Dermis blood vessel endothelial cell (primary cell): ENCODE data around the gene ILRUN. TPM values are rescaled to one million over a fixed set of nuclear protein-coding genes. Genes with fewer than 3 reads are reported as not detected.
A peak's percentile ranks its signal among the peaks of the same experiment; 100 is the strongest.
"Not testable (repeated sequence)": the region's sequence is repeated elsewhere in the genome, so short reads cannot be mapped to it uniquely, and the experiment has no call there.

ENCODE experiments used
- DNase-seq: peaks from one replicate; pipeline ENCODE4 v3.0.0; 2010
- total RNA-seq: library from RNA; depleted of rRNA; stranded (reverse); fragments of >200 nt; gene quantifications from 2 replicates; pipeline ENCODE4 v1.2.3, GENCODE V29; 2014

Gene ILRUN
- total RNA-seq: 50.9 and 62.0 TPM in 2 replicates

DNA sequence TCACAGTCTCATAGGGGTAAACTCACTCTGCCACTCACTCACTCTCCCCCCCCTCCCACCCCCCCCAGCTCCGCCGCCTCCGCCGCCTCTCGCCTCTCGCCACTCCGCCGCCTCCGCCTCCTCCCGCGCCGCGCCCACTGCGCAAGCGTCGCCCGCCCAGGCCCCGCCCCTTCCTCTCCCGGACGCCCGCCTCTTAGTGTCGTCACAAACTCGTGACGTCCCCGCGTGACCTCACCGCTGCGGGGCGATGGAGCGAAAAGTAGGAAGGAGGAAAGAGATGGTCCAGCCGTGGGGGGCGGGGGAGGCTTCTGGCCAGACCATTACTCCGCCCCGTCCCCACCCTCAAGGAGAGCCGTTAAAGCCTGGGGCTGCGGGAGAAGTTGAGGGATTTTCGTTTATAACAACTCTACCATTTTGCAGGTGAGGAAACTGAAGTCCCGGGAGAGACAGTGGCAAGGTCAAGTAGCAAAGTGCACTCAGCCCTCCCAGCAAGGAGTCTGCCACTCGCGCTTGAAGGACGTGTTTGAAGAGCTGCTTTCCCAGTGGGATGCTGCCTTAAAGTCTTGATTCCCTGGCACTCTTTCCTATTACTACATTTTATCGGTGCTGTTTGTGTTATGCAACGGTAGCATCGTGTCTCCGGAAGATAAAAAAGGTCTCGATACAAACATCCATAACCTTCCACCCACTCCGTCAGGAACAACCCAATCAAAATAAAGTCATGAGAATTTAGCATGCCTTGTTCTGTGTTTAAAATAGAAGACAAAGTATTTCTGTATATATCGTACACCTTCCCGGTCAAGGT lies at the start of gene ILRUN:
Gene ILRUN, minus strand, starts transcription at position 29 of the 805 bp plus-strand sequence. CDS start 164 bp downstream, outside the sequence.
- DNase-seq: peak; percentile 96

DNA sequence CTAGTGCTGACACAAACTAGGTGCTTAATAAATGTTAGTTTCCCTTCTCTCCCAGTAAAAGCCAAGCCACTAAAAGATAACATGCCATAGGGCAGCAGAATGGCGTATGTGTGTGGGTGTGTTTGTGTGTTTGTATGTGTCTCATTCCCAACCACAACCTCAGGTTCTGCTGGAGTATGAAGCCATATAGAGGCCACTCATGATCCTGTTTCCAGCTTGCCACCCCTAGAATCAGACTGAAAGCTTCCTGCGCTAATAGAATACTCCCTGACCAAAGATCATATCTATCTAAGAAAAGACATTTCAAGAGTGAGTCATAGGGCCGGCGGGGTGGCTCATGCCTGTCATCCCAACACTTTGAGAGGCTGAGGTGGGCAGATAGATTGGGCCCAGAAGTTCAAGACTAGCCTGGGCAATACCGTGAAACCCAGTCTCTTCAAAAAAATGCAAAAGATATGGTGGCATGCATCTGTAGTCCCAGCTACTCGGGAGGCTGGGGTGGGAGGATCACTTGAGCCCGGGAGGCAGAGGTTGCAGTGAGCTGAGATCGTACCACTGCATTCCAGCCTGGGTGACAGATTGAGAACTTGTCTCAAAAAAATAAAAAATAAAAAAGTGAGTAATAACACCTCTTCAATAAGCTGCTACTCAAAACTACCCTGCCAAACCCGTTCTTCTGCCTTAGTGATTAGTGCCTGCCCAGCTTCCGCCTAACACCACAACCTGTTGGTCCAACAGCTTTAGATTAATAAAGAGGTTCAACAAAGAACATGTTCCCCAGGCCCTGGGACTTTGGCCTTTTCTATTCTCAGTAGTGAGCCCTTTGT lies 48.9 kb upstream of the ILRUN start:
- no peak for DNase-seq

DNA sequence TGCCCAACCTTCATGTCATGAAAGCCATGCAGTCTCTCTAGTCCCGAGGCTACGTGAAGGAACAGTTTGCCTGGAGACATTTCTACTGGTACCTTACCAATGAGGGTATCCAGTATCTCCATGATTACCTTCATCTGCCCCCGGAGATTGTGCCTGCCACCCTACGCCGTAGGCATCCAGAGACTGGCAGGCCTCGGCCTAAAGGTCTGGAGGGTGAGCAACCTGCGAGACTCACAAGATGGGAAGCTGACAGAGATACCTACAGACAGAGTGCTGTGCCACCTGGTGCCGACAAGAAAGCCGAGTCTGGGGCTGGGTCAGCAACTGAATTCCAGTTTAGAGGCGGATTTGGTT lies 47.7 kb upstream of the ILRUN start:
- DNase-seq: not testable (repeated sequence)

DNA sequence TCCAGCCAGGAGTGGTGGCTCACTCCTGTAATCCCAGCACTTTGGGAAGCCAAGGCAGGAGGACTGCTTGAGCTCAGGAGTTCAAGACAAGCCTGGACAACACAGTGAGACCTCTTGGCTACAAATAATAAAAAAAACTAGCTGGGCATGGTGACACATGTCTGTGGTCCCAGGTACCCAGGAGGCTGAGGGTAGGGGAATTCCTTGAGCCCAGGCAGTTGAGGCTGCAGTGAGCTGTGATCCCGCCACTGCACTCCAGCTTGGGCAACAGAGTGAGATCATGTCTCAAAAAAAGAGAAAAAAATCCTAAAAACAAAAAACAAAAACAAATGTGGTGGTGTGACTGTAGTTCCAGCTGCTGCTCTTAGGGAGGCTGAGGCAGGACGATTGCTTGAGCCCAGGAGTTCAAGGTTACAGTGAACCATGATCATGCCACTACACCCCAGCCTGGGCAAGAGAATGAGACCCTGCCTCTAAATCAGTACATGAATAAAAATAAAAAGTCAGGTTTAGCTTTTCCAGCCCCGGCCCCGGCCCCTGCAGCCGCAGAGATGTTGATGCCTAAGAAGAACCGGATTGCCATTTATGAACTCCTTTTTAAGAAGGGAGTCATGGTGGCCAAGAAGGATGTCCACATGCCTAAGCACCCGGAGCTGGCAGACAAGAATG lies 47.2 kb upstream of the ILRUN start:
- DNase-seq: no peak

DNA sequence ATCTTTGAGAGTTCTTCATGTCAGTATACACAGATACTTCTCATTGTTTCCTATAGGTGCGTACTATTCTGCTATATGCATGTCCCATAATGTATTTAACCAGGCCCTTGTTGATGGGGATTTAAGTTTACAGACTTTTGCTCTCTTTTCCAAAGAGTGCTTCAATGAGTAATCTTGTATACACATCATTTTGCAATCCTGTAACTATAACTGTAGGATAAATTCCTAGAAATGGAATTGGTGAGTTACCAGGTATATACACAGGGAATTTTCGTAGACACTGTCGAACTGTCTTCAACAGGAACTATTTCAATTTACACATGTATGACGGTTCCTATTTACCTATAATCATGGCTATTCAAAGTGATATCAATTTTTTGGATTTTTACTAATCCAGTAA lies 45.5 kb upstream of the ILRUN start:
- no peak for DNase-seq

DNA sequence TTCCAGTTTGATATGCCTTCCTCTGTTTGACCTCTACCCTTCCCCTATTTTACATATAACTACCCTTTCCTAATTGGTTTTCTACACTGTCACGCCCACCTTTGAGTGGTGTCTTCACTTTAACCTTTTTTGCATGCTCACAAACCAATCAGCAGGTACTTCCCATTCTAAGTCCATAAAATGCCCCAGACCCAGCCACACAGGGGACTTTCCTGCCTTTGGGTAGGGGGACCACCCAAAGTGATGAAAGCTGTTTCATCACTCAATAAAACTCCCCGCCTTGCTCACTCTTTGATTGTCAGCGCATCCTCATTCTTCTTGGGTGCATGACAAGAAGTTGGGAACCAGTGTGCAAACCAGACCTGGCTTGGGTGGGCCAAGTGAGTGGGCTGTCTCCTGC lies 40.3 kb upstream of the ILRUN start:
- no peak for DNase-seq

DNA sequence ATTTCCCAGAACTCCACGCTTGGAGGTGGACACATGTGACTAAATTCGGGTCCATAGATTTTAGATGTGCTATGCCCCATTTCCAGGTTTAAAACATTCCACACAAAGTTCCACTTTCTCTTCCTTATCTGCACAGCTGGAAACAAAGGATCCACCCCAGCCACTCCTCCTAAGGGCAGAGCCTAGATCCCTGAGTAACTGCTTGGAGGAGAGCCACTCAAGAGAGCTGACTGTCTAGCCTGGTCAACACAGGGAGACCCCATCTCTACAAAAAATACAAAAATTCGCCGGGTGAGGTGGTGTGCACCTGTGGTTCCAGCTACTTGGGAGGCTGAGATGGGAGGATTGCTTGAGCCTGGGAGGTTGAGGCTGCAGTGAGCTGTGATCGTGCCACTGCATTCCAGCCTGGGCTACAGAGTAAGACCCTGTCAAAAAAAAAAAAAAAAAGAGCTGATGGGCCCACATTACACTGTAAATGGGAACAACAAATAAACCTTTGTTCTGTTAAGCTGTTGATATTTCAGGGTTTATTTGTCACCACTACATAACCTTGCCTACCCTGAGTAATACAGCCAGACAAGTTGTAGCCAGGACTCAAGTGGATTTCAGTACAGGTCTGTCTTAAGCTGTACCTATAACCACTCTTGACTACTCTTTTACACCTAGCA lies 35.0 kb upstream of the ILRUN start:
- no peak for DNase-seq

DNA sequence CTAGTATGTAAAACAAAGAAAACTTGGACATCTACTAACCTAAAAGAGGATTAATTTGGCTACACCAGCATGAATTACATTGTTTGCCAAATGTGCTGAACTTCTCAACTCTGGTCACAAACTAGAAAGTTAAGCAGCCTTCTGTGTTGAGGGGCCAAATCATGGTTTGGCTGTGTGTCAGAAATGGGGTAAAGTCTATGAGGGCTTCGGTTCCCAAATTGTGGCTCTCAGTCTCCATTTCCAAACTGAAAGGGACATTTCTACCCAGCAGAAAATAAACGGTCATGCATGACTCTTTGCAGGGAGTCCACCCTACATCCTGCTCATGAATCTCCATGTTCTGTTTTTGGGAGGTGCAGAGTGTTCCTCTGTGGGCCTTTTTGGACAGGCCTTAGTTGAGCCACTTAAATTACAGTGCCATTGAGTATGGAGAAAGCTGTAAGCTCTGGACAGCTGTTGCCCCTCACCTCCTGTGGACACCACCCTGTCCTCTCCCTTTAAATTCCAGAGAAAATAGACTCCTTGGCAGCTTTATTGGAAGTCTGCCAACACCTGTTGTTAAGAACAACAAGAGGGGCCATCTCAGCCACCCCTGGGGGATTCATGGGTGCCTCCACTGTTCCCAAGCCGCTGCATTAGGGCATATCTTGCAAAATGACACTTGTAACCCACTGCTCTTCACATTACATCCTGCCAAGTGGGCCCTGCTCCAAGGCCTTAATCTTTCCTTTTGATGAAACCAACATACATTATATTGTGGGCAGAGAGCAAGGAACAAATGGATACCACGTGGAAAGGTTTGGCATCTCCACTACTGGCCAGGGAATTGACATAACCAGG lies 33.3 kb upstream of the ILRUN start:
- no peak for DNase-seq

DNA sequence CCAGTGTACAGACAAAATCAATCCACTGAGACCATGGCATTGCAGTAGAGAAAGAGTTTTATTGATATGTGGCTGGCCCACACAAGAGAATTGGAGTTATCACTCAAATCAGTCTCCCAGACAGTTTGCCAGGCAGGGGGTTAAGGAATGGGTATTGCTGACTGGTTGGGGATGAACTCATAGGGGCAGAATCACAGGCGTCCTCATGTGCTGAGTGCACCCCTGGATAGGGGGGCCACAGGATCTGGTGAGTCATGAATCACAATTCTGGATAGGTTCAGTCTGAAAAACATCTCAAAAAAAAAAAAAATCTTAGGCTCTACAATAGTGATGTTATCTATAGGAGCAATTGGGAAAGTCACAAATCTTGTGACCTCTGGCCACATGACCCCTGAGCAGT lies 29.5 kb upstream of the ILRUN start:
- no peak for DNase-seq

DNA sequence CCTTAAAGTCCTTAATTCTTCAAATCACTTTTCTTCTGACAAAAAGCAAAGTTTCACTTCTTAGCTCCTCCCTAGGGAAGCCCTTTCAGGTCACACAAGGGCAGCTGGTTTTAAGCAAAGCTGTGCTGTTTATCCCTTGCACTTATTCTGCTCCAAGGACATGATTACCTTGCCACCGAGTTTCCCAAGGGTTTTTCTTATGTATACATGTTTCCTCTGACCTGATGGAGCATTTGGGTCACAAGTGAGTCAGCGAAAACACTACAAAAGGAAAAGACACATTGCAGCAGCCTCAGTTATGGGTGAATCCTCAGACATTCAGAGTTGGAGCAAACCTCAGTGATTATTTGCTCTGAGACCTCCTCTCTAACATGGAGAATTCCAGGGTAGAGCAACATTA lies 26.6 kb upstream of the ILRUN start:
- DNase-seq: peak; percentile 4

DNA sequence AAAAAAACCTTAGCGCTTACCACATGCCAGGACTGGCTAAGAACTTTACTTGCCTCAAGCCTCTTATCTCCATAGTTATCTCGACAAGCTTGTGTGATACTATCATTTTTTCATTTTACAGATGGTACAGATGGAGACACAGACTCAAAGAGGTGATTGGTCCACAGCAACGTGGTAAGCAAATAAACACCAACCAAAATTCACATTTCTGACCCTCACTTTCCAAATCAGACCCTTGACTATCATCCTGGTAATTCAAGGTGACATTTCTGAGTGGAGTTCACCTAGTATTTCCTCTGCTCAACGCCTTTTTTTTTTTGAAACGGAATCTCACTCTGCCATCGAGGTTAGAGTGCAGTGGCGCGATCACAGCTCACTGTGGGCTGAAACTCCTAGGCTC lies 25.9 kb upstream of the ILRUN start:
- no peak for DNase-seq

DNA sequence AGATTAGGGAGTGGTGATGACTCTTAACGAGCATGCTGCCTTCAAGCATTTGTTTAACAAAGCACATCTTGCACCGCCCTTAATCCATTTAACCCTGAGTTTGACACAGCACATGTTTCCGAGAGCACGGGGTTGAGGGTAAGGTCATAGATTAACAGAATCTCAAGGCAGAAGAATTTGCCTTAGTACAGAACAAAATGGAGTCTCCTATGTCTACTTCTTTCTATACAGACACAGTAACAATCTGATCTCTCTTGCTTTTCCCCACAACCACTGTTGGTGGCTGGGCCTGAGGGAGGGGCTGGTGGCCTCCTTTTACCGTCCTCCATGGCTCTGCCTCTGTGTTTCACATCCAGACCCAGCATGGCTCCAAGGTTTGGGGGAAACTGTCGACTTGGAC lies 23.6 kb upstream of the ILRUN start:
- not testable (repeated sequence) for DNase-seq

DNA sequence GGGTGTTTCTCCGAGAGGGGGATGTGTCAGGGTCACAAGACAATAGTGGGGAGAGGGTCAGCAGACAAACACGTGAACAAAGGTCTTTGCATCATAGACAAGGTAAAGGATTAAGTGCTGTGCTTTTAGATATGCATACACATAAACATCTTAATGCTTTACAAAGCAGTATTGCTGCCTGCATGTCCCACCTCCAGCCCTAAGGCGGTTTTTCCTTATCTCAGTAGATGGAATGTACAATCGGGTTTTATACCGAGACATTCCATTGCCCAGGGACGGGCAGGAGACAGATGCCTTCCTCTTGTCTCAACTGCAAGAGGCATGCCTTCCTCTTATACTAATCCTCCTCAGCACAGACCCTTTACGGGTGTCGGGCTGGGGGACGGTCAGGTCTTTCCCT lies 23.1 kb upstream of the ILRUN start:
- not testable (repeated sequence) for DNase-seq

DNA sequence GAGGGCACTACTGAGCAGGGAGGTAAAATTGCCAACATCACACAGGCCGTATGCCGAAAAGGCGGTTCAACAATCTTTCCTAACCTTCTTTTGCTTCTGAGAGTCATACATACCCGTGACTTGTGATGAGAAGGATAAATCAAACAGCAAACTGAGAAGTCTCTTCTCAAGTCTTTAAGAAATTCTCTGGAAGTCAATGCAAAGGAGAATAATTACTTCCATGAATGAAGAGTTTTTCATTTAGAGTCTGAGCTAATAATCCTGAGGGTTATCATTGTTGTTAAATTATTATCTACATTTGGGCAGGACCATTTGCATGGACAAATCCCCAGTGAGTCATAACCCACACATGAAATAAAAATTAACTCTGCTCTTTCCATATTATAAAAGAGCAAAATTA lies 22.4 kb upstream of the ILRUN start:
- DNase-seq: no peak

DNA sequence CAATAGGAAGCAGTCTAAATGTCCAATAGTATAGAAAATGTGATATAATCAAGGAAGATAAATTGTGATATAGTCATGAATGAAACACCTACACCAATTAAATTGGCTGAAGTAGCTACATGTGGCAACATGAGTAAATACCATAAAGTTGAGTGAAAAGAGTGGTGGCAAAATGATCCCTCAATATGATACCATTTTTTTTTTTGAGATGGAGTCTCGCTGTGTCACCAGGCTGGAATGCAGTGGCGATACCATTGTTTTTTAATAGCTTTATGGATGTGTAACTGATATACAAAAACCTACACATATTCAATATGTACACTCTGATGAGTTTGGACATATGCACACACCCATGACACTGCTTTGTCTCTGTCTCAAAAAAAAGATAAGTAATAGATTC lies 20.9 kb upstream of the ILRUN start:
- no peak for DNase-seq

DNA sequence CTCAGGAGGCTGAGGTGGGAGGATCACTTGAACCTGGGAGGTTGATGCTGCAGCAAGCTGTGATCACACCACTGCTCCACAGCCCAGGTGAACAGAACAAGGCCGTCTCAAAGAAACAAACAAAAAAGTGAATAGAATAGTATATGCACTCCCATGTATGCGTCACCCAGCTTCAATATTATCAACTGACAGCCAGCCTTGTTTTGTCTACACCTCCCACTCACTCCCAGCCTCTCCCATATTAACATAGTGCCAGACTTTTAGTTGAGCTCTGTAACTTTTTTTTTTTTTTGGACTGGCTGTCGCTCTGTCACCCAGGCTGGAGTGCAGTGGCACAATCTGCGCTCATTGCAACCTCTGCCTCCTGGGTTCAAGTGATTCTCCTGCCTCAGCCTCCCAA lies 18.1 kb upstream of the ILRUN start:
- DNase-seq: no peak

DNA sequence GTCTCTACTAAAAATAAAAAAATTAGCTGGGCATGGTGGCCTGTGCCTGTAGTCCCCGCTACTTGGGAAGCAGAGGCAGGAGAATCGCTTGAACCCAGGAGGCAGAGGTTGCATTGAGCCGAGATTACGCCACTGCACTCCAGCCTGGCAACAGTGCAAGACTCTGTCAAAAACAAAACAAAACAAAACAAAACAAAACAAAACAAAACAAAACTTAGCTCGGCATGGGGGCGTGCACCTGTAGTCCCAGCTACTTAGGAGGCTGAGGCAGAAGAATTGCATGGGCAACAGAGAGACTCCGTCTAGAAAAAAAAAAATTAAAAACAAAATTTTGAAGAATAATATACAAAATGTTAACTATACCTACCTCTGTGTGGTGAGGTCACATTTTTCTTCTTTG lies 16.3 kb upstream of the ILRUN start:
- DNase-seq: not testable (repeated sequence)

DNA sequence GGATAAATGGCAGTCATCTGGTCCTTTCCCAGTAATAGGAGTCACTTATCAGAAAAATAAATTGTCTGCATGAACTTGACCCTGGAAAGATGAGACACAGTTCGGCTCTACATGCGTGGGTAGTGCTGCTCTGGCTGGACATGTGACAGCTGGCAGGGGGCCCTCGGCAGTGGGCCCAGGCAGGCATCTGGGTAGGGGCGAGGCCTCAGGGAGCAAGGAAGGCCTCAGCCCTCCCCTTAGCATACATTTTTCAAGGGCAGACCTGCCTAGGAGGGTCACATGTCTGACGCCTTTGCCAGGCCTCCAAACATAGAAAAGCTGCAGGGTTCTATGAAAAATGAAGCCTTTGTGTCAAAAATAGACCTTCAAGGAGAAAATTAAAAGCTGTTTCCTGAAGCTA lies 12.8 kb upstream of the ILRUN start:
- DNase-seq: peak; percentile 25

DNA sequence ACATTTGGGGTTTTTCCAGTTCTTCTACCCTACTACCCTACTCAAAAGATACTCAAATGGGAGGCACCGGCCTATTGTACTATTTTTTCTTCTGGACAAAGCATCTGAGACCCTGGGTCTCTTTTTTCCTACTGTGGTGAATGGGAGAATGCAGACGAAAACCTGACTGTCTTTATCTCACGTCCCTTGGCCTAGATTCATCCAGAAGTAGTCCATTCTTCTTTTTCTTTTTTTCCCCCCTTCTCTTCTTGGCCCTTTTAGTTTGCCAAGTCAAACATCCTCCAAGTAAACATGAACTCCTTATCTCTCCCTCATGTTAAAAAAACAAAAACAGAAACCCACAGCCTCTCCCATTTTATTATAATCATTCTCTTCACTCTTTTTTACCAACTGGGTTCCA lies 8.7 kb upstream of the ILRUN start:
- no peak for DNase-seq

DNA sequence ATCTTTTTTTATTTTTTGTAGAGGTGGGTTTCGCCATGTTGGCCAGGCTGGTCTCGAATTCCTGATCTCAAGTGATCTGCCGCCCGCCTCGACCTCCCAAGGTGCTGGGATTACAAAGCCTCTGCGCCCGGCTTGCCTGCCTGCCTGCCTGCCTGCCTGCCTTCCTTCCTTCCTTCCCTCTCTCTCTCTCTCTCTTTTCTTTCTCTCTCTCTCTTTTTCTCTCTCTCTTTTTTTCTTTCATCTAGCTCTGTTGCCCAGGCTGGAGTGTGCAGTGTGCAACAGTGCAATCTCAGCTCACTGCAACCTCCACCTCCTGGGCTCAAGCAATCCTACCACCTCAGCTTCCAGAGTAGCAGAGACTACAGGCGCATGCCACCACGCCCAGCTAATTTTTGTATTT lies 4.6 kb upstream of the ILRUN start:
- DNase-seq: no peak

DNA sequence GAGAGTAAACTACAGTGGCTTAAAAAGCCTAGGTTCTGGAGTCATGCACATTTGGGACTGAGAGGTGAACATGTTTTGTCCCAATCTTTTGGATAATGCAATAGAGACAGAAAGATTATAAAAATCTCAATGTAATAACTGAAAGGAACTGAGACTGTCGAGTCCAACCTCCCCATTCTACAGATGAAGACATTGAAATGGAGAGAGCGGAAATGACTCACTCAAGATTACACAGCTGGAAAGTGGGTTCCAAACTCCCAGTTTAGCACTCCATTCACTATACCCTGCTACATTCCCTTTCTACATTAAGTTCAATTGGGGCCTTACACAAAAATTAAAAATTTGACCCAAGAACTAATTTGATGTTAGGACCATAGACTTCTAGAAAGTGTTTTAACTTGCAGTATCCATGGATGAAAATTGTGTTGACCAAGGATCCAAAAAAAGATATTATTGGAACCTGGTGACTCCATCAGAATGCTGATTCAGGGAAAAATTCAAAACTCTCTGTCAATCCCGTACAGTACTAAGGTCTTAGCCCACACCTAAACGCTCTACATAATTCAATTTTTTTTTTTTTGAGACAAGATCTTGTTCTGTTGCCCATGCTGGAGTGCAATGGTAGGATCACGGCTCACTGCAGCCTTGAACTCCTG lies 1.5 kb upstream of the ILRUN start:
- no peak for DNase-seq

DNA sequence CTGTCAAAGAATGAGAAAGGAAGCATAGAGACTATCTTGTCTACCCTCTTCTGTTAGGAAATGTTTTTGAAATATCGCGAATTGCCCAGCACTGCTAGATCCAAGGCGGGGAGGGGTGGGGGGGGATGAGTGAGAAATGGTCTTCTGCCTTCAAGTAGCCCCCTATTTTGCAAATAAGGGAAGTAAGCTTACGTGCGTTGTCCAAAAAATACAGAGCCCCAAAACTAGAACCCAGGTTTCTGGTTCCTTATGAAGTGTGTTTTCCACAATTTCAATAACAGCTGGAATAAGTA lies 923 bp upstream of the ILRUN start:
- DNase-seq: no peak
